GM21529 (cell line): ENCODE data around the gene TSFM.
A peak's percentile ranks its signal among the peaks of the same experiment; 100 is the strongest.

ENCODE experiments used
- ATAC-seq: cut with Tn5 transposase; IDR thresholded peaks from one replicate; pipeline ENCODE4 v1.9.1; 2021; ENCODE audit not compliant: unreplicated experiment

Gene TSFM

DNA sequence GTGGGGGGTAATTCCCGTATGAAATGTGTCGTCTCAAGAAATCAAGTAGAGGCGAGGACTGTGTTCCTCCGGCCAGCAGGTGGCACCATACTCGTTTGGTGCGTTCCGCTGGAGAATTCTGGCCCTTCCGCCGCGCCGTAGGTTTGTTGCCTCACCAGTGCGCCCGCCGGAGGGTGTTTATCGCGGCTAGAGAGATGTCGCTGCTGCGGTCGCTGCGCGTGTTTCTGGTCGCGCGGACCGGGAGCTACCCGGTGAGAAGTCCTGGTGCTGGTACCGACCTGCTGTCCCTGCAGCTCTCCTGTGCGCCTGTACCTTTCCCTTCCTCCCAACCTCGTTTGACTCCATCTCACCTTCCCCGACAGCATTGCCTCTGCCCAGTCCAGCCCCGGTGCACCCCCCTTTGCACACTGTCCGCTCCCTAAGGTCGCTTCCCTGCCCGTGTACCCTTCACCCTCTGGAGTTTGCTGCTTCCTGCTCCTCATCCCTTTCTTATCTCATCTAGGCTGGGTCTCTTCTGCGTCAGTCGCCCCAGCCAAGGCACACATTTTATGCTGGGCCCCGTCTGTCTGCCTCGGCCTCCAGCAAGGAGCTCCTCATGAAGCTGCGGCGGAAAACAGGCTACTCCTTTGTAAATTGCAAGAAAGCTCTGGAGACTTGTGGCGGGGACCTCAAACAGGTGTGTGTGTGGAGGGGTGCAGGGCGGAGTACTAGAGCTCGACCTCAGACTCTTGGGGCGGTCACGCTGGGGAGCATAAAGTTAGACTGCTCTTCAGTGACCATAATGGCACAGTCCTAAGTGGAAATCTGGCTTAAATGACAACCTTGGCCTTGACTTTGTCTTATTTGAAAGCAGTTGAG, at the start of gene TSFM:
TSS of gene TSFM (plus strand) at position 180 of the 858 bp plus-strand sequence. CDS start at position 195, 15 bp downstream.
- peak; percentile 84 for ATAC-seq

DNA sequence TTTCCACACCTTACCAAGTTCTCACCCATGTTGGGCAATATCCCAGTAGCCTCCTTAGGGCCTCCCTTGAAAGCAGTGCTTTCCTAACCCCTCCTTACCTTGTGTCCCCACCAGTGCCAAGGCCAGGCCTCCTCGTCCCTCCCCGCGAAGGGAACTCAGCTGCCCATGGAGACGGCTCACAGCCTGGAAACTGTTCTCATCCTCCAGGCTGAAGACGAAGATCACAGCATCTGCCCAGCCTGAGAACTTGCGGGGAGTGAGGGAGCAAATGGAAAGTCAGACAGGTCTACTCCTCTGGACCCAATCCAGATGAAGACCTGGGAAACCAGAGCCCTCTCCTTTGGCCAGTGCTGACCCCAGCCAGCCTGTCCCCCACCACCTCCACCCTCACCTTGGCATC, 48.7 kb upstream of the TSFM start:
- no peak for ATAC-seq

- no peak for ATAC-seq
Observed at GRCh38 chr12:57734591-57734990, 48.0 kb upstream of the TSFM start.

GRCh38 chr12:57735198-57735855, 47.3 kb upstream of the TSFM start:
- no peak for ATAC-seq

- no peak for ATAC-seq
Observed at GRCh38 chr12:57735952-57736740, 46.4 kb upstream of the TSFM start.

DNA sequence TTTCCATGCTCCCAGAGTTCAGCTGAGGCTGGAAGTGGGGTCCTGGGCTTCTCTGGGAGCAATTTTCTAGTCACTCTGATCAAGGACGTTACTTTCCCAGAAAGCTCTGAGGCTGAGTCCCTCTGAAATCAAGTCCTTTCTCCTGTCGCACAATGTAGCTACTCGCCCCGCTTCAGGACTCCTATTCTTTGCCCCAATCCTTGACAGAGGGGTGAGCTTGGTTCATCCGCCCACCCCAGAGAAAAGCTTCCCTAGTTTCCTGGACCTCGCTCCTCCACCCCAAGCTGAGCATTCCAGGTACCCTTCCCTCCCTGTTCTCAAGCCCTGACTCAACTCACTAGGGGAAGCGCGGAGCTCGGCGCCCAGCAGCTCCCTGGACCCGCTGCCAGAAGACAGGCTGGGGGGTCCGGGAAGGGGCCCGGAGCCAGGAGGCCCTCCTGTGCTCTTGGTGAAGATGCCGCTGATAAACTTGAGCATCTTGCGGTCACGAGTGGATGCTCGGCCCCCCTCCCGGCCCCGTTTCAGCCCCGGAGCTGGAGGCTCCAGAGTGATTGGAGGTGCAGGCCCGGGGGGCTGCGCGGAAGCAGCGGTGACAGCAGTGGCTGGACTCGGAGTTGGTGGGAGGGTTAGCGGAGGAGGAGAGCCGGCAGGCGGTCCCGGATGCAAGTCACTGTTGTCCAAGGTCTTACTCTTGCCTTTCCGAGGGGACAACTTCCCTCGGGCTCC, 45.7 kb upstream of the TSFM start:
- no peak for ATAC-seq

DNA sequence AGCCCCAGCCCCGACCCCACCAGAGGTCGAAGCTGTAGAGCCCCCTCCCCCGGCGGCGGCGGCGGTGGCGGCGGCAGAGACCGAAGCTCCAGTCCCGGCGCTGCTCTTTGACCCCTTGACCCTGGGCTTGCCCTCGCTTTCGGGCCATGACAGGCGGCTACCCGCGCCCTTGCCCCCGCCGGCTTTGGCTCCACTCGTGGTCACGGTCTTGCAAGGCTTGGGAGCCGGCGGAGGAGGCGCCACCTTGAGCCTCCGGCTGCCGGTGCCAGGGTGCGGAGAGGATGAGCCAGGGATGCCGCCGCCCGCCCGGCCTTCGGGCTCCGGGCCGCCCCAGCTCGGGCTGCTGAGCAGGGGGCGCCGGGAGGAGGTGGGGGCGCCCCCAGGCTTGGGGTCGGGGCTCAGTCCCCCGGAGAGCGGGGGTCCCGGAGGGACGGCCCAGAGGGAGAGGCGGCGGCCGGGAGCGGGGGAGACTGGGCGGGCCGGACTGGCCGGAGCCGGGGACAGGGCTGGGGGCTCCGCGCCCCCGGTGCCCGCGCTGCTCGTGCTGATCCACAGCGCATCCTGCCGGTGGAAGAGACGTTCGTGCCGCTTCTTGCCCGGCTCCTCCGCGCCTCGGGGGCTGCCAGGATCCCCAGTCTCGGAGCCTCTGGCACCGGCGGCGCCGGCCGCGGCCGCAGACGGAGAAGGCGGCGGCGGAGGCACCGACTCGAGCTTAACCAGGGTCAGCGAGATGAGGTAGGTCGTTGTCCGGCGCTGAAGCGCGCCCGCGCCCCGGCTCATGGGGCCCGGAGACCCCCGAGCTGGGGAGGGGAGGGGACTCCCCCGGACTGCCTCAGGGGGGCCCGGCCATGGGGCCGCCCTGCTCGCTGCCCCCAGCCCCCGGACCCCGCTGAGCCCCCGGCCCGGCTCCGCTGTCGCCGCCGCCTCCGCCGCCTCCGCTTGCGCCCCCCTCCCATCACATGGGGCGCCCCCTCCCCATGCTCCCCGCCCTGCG, 44.8 kb upstream of the TSFM start:
- ATAC-seq, result no peak

GRCh38 chr12:57738661-57739237, 43.8 kb upstream of the TSFM start, which contains the start of gene AGAP2:
AGAP2 (minus strand) TSS chr12:57738742; CDS start chr12:57738246, 496 bp downstream.
- ATAC-seq, result no peak

GRCh38 chr12:57739387-57739786, 43.2 kb upstream of the TSFM start:
- no peak for ATAC-seq

DNA sequence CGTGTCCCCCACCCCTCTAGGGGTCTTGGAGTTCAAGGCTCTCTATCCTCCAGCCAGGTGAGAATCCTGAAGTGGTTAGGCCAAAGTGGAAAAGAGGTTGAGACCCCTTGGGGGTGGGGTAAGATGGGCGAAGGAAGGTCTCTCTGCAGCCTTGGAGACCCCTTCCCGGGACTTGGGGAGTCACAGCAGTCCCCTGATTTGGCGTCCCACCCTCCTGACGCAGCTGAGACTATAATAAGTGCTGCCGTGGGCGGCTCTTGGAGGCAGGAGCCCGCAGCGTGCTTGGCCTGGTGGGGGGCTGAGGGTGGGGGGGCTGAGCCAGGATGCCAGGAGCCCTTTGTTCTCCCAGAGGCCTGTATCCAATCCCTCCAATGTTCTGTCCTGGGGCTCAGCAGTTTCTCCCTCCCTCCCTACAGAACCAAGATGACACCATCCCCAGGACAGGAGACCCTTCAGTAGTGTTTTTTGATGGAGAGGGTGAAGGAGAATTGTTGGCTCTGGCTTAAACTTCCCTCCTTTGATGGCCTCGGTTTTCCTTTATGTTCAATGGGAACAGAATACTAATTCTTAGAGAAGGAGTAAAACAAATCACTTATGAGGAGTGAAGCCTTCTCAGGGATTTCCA, 42.6 kb upstream of the TSFM start:
- ATAC-seq, result no peak

DNA sequence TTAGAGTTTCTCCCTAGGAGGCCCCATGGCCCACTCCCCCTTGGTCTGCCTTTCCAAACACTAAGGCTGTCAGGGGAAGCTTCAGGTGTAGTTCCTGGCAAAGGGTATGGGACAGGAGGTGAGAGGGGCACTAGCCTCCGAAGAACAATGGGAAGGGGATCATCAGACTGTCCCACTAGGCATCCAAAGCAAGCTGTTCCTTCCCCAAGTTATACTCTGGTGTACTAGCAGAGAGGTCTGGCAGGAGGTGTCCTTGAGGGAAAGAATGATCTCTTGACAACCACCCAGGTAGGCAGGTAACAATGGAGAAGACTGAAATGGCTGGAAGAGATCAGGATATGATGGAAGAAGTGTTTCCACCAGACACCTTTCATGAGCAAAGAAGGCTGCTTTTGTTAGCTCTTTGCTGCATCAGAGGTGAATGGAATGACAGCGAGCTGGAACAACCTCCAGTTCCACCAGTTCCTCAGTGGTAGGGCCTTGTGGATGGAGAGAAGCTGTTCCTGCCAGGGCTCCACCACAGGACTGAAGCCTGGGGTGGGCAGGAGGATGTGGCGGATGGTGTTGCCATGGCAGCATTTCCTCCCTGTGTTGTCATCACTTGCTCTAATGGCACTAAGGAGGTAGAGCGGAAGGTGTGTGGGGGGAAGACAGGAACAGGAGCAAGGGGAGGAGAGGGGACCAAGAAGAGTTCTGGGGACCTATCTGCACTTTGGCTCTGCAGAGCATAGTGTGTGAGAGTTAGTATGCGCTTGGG, 41.8 kb upstream of the TSFM start:
- ATAC-seq, result peak; percentile 42

DNA sequence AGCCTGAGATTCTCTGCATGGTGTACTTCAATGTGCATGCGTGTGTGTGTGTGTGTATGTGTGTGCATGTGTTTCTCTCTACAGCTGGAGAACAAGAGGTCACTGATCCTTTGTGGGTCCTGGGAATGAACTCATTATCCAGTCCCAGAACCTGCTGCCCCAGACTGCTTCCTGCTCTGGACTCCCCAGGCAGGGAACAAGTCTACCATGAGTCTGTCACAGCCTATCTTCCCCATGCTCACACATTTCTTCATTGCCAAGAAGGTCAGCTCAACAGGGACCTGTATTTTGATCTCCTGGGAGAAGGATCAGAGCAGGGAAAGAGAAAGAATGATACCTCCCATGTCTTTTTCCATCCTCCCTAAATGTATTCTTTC, 41.2 kb upstream of the TSFM start:
- no peak for ATAC-seq

GRCh38 chr12:57741844-57742738, 40.5 kb upstream of the TSFM start:
- peak; percentile 59 for ATAC-seq

GRCh38 chr12:57743769-57744168, 38.8 kb upstream of the TSFM start:
- no peak for ATAC-seq

DNA sequence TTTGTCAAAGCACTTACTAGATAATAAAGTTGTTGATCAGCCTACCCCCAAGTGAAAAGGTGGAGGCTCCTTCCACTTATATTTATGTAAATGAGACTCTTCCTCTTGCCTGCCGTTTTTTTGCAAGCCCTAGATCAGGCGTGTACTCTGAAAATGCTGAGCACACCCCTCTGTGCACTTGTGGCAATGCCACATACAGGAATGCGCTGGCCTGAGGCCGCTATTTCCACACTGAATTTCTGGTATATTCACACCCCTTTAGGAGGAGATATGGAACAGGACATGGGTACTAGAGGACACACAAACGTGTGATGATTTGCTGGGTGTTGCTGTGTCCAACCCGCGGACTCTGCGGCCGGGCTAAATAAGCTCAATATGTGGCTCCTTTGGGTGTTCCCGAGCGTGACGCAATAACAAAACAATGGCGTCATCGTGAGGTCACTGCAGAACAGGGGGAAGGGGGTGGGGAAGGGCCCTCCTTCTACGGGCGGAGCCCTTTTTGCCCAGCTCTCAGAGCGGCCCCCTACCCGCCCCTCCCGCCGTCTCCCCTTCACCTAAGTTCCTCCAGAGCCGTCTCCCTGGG, 38.3 kb upstream of the TSFM start:
- peak; percentile 37 for ATAC-seq

- peak; percentile 86 for ATAC-seq
Observed at GRCh38 chr12:57744777-57745484, 37.7 kb upstream of the TSFM start, which contains the start of gene TSPAN31. TSPAN31 (plus strand) TSS chr12:57745039; CDS start chr12:57745155, 116 bp downstream.
